Glutamatergic neuron (in vitro differentiated cells): ENCODE data around the gene TELO2. TPM values are rescaled to one million over a fixed set of nuclear protein-coding genes. Genes with fewer than 3 reads are reported as not detected.

Source experiments
- DNase-seq: peaks from one replicate; pipeline ENCODE4 v3.0.0; 2022
- H3K27ac Mint-ChIP-seq: one replicate; pipeline ENCODE4 v1.8.0; 2020; ENCODE audit warnings: mild to moderate bottlenecking, mixed read lengths, inconsistent platforms; ENCODE audit not compliant: unreplicated experiment
- H3K27me3 Mint-ChIP-seq: one replicate; pipeline ENCODE4 v1.8.0; 2020; ENCODE audit warnings: mild to moderate bottlenecking, moderate library complexity, mixed read lengths, inconsistent platforms; ENCODE audit not compliant: unreplicated experiment
- H3K36me3 Mint-ChIP-seq: one replicate; pipeline ENCODE4 v1.8.0; 2020; ENCODE audit warnings: mild to moderate bottlenecking, mixed read lengths, inconsistent platforms; ENCODE audit not compliant: unreplicated experiment
- H3K4me1 Mint-ChIP-seq: one replicate; pipeline ENCODE4 v1.8.0; 2020; ENCODE audit warnings: mild to moderate bottlenecking, low read depth, mixed read lengths, inconsistent platforms; ENCODE audit not compliant: unreplicated experiment
- H3K4me3 Mint-ChIP-seq: one replicate; pipeline ENCODE4 v1.8.0; 2020; ENCODE audit warnings: mild to moderate bottlenecking, mixed read lengths, inconsistent platforms; ENCODE audit not compliant: unreplicated experiment
- H3K9me3 Mint-ChIP-seq: one replicate; pipeline ENCODE4 v1.8.0; 2020; ENCODE audit warnings: mild to moderate bottlenecking, moderate library complexity, mixed read lengths, inconsistent platforms; ENCODE audit not compliant: unreplicated experiment
- CTCF ChIP-seq: fragments of 200-600 bp; sonication (generic); IDR thresholded peaks from one replicate; pipeline ENCODE4 v1.5.0; 2021; ENCODE audit not compliant: partially characterized antibody, unreplicated experiment
- total RNA-seq: library from RNA; stranded (reverse); fragmentation: NEBNext Ultra II Directional; extraction: Animal tissue kit (Norgen Biotek cat#: 25700); gene quantifications from one replicate; pipeline ENCODE4 v1.2.1, GENCODE V29; 2021; ENCODE audit not compliant: unreplicated experiment

Gene TELO2
- total RNA-seq, 1 donor from 2014 or later: 101 TPM

GRCh38 chr16:1445518-1446203, 47.5 kb upstream of the TELO2 start:
- Mint-ChIP-seq H3K4me1 (no peaks in the 10 kb centered on the region), H3K27me3 (no peaks in the 10 kb centered on the region), H3K36me3 (no peaks in the 10 kb centered on the region), H3K4me3 (no peak overlapping the region), H3K27ac (no peak overlapping the region), H3K9me3 (peaks cover 2% of the 10 kb centered on the region)
- TF ChIP-seq CTCF: no peak
- DNase-seq: no peak

- H3K4me3 Mint-ChIP-seq: no peak overlapping the region
- no peak for DNase-seq
- H3K27me3 Mint-ChIP-seq: no peaks in the 10 kb centered on the region
- no peak overlapping the region for H3K27ac Mint-ChIP-seq
- H3K9me3 Mint-ChIP-seq: peaks cover 2% of the 10 kb centered on the region
- no peak for TF ChIP-seq CTCF
- no peaks in the 10 kb centered on the region for H3K4me1 Mint-ChIP-seq
- H3K36me3 Mint-ChIP-seq: no peaks in the 10 kb centered on the region
Measured at GRCh38 chr16:1446296-1447080, 46.7 kb upstream of the TELO2 start.

- Mint-ChIP-seq H3K27ac (no peak overlapping the region), H3K4me3 (no peak overlapping the region)
- no peak for DNase-seq
Measured at GRCh38 chr16:1447965-1448364, 45.2 kb upstream of the TELO2 start.

GRCh38 chr16:1448536-1449116, 44.5 kb upstream of the TELO2 start:
- Mint-ChIP-seq H3K4me1 (no peaks in the 10 kb centered on the region), H3K4me3 (no peak overlapping the region), H3K27ac (no peak overlapping the region), H3K27me3 (peaks cover 2% of the 10 kb centered on the region), H3K9me3 (peaks cover 2% of the 10 kb centered on the region), H3K36me3 (no peaks in the 10 kb centered on the region)
- DNase-seq: no peak
- TF ChIP-seq CTCF: no peak

More at GRCh38 chr16:1447965-1448364, 45.2 kb upstream of the TELO2 start:
- no peak for TF ChIP-seq CTCF
- Mint-ChIP-seq H3K27me3 (peaks cover 2% of the 10 kb centered on the region), H3K4me1 (no peaks in the 10 kb centered on the region), H3K9me3 (peaks cover 2% of the 10 kb centered on the region), H3K36me3 (no peaks in the 10 kb centered on the region)

- no peaks in the 10 kb centered on the region for H3K4me1 Mint-ChIP-seq
- no peak for DNase-seq
- H3K36me3 Mint-ChIP-seq: no peaks in the 10 kb centered on the region
- H3K9me3 Mint-ChIP-seq: peaks cover 2% of the 10 kb centered on the region
- no peak overlapping the region for H3K4me3 Mint-ChIP-seq
- peaks cover 3% of the 10 kb centered on the region for H3K27me3 Mint-ChIP-seq
- no peak for TF ChIP-seq CTCF
- H3K27ac Mint-ChIP-seq: no peak overlapping the region
Measured at GRCh38 chr16:1449201-1449788, 43.9 kb upstream of the TELO2 start.
